K562 (cell line): ENCODE measurements around the gene MAPKAPK2.

Experiments
- CBX8 ChIP-seq: fragments of 200-600 bp; sonication (generic); IDR thresholded peaks from 2 replicates; pipeline ENCODE4 v1.6.1; 2012; ENCODE audit warnings: borderline replicate concordance, mixed run types, low read depth, mild to moderate bottlenecking, moderate library complexity, mixed read lengths, low read length, control low read depth, inconsistent platforms; ENCODE audit not compliant: poor library complexity, severe bottlenecking; ENCODE audit errors: extremely low read depth
- CTBP1 ChIP-seq: fragments of 450-650 bp; IDR thresholded peaks from 2 replicates; pipeline ENCODE4 v1.6.1; 2016; ENCODE audit warnings: borderline replicate concordance
- PTBP1 ChIP-seq: fragments of 200-400 bp; formaldehyde crosslinking; IDR thresholded peaks from 2 replicates; pipeline ENCODE4 v1.6.1; 2017; ENCODE audit warnings: low read depth, low read length

GRCh38 chr1:206774093-206774492, 89.4 kb downstream of the MAPKAPK2 start:
- TF ChIP-seq CTBP1 = no peak
- no peak for TF ChIP-seq PTBP1
- TF ChIP-seq CBX8 = no peak
